ENCODE data around the gene PRKAR1B.
"Not testable (repeated sequence)": the region's sequence is repeated elsewhere in the genome, so short reads cannot be mapped to it uniquely, and the experiment has no call there.

The PRKAR1B gene

DNA sequence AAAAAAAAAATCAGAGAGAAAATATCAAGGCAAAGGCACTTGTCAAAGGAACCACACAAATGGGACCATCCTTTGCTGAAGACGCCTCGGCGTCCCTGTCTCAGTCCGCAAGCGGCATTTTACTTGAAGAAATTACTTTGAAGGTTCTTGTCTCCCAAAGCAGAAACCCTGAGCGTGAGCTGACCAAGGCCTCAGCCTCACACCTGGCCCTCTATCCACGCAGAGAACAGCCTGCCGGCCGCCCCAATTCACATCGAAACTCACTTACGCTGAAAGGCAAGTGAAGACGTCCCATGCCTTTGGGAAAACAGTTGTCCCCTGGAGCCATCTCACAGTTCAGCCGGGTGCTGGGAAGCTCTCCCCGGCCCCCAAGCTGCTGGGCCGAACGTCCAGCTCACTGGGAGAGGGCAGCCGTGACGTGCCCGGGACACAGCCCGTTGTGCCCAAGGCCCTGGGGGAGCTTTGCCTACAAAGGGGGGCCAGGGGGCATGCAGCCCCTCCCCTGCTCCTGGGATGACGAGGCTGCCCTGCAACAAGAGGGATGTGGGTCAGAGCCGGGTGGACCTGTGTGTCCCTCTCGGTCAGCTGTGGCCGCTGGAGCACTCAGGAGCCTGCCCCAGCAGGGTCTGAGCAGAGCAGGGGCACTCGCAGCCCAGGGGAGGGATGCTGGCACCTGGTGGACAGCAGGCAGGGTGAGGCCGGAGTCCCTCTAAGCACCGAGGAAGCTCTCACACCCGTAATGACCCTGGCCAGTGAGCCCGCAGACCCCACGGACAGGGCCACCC lies 157.8 kb downstream of the PRKAR1B start:
- no peak for DNase-seq

DNA sequence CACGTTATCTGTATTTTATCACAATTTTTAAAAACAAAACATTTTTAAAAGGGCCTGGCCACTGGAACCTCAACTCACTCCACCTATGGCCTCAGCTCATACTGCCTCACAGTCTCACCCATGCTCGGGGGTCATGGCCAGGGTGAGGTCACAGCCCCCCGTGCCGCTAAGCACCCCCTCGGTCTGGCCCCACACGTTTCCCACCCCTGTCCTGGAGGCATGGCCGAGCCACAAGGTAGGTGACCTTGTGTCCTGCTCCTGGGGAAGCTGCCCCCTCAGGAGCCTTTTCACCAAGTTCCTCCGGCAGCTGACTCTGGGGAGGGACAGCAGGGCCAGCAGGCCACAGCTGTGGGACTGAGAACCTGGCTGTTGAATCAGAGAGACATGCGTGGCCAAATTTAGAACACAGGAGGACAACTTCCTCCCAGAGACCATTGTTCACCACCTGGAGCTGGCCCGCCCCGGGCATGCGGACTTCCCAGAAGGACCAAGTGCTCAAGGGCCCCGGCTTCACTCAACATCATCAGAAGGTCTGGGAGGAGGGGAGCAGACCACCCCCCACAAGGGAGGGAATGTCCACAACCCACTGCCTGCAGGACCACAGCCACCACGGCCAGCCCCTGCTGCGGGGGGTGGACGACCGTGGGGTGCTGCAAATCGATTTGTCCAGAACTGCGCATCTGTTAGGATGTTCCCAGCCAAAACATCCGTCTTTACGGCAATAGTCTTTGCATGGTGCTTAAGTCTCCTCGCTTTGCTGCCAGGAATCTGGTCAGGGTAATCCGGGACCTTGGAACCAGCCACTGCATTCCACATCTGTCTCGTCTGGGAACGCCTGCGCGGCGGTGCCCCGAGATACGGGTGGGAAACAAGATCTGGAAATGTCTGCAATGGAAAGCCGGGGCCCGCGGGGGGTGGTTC lies 158.8 kb downstream of the PRKAR1B start:
- no peak for DNase-seq

GRCh38 chr7:567305-567883 lies 159.7 kb downstream of the PRKAR1B start:
- no peak for DNase-seq

DNA sequence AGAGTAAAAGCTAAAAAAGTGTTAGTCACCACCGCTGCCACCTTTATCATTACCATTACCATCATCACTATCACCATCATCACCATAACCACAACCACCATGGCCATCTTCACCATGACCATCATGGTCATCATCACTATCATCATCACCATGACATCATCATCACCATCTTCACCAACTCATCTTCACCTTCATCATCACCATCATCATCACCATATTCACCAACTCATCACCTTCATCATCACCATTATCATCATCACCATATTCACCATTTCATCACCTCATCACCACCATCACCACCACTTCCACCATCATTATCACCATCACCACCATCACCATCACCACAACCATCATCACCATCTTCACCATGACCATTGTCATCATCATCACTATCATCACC lies 161.0 kb downstream of the PRKAR1B start:
- DNase-seq = no peak

GRCh38 chr7:564176-564865 lies 162.8 kb downstream of the PRKAR1B start:
- DNase-seq = no peak

DNA sequence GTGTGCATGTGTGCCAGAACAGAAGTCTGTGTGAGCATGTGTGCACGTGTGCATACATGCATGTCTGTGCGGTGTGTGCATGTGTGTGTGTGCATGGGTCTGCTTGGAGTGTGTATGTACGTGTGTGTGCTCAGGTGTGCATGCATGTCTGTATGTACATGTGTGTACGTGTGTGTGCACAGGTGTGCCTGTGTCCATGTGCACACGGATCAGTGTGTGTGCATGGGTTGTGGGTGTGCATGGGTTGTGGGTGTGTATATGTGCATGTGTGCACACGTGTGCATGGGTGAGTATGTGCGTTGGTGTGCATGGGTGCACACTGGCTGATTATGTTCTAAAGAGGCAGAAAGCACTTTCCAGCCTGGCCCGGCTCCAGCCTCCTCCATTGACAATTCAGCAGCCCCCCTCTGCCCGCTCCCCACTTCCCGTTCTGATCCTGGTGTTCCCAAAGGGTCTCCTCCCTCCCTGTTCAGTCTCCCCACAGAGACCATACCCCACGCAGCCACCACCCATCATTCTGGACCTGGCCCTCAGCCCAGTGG lies 163.4 kb downstream of the PRKAR1B start:
- DNase-seq = no peak

- DNase-seq = no peak
Observed at GRCh38 chr7:562789-563628, 164.1 kb downstream of the PRKAR1B start.

DNA sequence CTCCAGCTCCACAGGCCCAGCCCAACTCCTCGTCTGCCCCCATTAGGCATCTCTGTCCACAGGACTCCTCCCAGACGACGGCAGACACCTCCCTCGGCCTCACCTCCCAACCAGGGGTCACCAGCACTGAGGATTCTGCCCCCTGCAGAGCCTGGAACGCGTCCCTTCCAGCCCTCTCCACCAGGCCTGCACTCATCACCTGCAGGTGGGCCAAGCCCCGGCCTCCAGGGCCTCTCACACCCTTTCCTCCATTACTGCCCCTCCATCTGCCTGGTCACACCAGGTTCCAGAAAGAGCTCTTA lies 164.8 kb downstream of the PRKAR1B start:
- no peak for DNase-seq

DNA sequence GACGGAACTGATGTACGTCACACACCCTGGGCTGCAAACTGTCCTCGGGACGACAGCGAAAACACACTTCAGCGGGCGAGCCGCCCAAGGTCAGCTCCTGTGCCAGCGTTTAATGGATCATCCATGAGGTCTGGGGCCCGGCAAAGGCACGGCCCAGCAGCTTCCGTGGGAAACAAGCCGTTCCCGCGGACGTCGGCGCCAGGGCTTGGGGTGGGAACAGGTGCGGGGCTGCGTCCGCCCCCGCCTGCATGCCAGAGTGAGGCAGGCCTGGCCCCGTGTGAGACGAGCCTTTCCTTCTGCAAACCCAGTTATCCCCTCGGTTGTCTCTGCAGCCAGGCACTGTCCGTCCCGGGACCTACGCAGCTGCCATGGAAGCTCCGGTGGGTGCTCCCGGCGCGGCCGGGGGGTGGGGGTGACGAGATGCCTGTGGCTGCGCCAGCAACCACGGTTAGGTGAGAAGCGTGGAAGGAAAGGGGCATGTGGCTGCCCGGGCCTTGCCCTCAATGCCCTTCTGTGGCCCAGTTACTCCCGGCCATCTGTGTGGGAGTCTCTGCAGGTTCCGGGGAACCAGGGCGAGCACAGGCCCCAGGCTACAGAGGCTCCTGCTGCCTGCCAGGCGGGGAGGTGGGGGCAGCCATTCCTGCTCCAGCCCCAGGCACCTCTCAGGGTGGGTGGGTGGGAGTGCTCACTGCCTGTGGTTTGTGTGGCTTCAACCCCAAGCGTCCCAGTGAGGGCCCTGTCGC lies 165.3 kb downstream of the PRKAR1B start:
- no peak for DNase-seq

DNA sequence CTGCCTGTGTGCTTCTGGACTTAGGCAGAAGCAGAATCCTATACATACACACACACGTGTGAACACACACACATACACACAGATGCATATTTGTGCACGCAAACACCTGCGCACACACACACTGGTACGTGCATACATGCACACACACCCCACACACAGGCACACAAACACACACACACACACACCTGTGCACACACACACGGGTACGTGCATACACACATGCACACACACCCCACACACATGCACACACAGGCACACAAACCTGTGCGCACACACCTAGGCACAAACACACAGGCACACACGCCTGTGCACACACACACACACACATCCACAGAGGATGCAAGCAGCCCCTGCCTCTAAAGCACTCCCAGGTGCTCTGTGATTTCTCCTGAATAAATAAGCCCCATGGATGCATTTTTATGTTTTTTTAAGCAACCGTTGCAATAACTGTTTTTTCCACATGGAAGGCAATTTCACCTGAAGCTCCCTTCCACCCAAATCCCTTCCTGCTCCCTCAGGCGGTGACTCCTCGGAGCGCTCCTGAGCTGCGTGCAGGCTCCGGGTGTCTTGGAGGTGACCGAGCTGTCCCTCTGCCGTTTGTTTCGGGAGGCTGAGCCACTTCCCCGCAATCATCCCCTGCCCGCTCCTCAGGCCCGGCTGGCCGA lies 166.0 kb downstream of the PRKAR1B start:
- no peak for DNase-seq

- no peak for DNase-seq
Observed at GRCh38 chr7:559396-559705, 167.7 kb downstream of the PRKAR1B start.

- DNase-seq = no peak
Observed at GRCh38 chr7:557558-557881, 169.6 kb downstream of the PRKAR1B start.

- no peak for DNase-seq
Observed at GRCh38 chr7:556837-557557, 170.1 kb downstream of the PRKAR1B start.

DNA sequence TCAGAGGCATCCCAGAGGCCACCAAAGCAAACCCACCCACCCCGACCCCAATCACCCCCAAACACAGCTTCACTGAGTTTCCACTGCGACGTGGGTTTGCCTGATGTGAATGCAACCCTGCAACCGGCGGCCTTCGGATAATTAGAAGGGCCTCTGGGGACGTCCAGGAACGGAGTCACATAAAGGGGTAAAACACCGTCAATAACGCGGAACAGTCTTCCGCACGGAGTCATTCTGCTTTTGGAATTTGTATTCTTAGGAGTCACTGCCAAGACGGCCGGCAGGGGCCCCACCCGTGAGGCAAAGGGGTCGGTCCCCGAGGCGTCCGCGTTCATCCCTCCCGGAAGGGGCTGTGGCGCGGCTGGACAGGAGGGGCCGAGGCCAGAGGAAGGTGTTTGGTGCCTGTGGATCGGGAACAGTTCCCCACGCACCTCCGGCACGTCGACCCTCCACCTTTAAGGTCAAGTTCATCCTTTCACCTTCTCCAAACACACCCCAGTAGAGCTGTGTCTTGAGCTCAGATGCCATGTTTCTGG lies 170.7 kb downstream of the PRKAR1B start:
- DNase-seq = no peak

GRCh38 chr7:555551-556160 lies 171.4 kb downstream of the PRKAR1B start:
- DNase-seq = no peak

GRCh38 chr7:553636-554111 lies 173.4 kb downstream of the PRKAR1B start:
- DNase-seq = no peak

- no peak for DNase-seq
Observed at GRCh38 chr7:552868-553635, 174.0 kb downstream of the PRKAR1B start.

- DNase-seq = not testable (repeated sequence)
Observed at GRCh38 chr7:552151-552867, 174.8 kb downstream of the PRKAR1B start.

Measured in stimulated activated CD4-positive, alpha-beta T cell treated with anti-CD3 and anti-CD28 coated beads, Interleukin-2, amount 100 ng/mL, for 24 hours (primary cell).